GM12892 (cell line): ENCODE results near the gene SLC4A2.

Experiments
- POLR2A ChIP-seq: IDR thresholded peaks from 2 replicates; pipeline ENCODE4 v1.6.1; 2011; ENCODE audit warnings: low read depth, low read length, control low read depth
- POLR2AphosphoS5 ChIP-seq: IDR thresholded peaks from 2 replicates; pipeline ENCODE4 v1.6.1; 2011; ENCODE audit warnings: low read depth, low read length, control low read depth
- TAF1 ChIP-seq: IDR thresholded peaks from 2 replicates; pipeline ENCODE4 v1.6.1; 2011; ENCODE audit warnings: low read depth, mild to moderate bottlenecking, control low read depth, low read length, borderline replicate concordance

DNA sequence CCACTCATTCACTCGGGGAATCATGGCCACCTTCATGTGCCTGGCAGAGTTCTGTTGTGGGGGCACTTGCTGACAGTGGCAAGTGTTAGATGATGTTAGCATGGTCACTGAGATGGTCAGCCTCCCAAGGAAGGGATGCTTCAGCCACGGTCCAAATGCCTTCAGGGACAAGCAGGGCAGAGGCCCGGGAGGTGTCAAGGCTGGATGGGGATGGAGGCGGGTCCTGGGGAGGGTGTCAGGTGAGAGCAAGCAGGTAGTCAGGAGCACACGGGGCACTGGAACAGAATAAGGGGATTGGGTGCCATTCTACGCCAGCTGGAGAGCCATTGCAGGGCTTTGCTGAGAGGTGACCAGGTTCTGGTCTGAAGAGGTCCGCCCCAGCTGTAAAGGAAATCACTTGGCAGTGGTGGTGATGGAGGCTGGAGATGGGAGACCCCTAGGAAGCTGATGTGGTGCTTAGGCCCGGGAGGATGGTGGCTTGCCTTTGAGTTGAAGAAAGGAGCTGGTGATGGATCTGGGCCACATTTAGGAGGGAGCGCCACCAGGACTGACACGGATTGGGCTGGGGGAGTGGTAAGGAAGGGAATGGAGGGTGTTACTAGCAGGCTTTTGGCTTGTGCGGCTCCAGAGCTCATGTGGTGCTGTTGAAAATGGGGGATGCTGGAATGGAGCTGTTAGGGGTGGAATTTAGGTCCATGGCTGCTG lies 51.0 kb downstream of the SLC4A2 start:
- TF ChIP-seq POLR2A = no peak
- no peak for TF ChIP-seq POLR2AphosphoS5
- no peak for TF ChIP-seq TAF1
